GM23338 (cell line): ENCODE measurements around the gene PLD6. TPM values are rescaled to one million over a fixed set of nuclear protein-coding genes. Genes with fewer than 3 reads are reported as not detected.

Experiments used
- CREB1 ChIP-seq: fragments of 250-450 bp; sonication (Bioruptor Pico); IDR thresholded peaks from 2 replicates; pipeline ENCODE4 v1.5.0; 2020; ENCODE audit warnings: low read depth, mild to moderate bottlenecking, moderate library complexity
- JUNB ChIP-seq: IDR thresholded peaks from one replicate; pipeline ENCODE4 v1.6.1; 2016; ENCODE audit warnings: antibody characterized with exemption; ENCODE audit not compliant: unreplicated experiment
- NANOG ChIP-seq: IDR thresholded peaks from 2 replicates; pipeline ENCODE4 v1.6.1; 2016; ENCODE audit warnings: antibody characterized with exemption, borderline replicate concordance
- POLR2AphosphoS5 ChIP-seq: IDR thresholded peaks from 2 replicates; pipeline ENCODE4 v1.6.1; 2016; ENCODE audit warnings: antibody characterized with exemption, low read depth
- ZNF331 ChIP-seq: fragments of 250-450 bp; sonication (Bioruptor Pico); IDR thresholded peaks from 2 replicates; pipeline ENCODE4 v1.5.0; 2020; ENCODE audit warnings: low read depth, mild to moderate bottlenecking, moderate library complexity
- polyA plus RNA-seq: library from polyadenylated mRNA; unstranded; fragments of >200 nt; fragmentation: Nextera tagmentation; extraction: Ambion mirVana; gene quantifications from 2 replicates; pipeline ENCODE4 v1.2.1, GENCODE V29; 2016
- total RNA-seq: library from RNA; depleted of rRNA; stranded (reverse); fragments of >200 nt; shearing (Covaris generic); gene quantifications from 2 replicates; pipeline ENCODE4 v1.2.3, GENCODE V29; 2014
- TF ChIP-seq, protein P1 (sequence below): fragments of 250-450 bp; sonication (Bioruptor Pico); IDR thresholded peaks from 2 replicates; pipeline ENCODE4 v1.5.0; 2020; ENCODE audit warnings: mild to moderate bottlenecking, moderate library complexity
- TF ChIP-seq, protein P2 (sequence below): IDR thresholded peaks from 2 replicates; pipeline ENCODE4 v1.6.1; 2016; ENCODE audit warnings: antibody characterized with exemption
- TF ChIP-seq, protein P3 (sequence below): IDR thresholded peaks from one replicate; pipeline ENCODE4 v1.6.1; 2018; ENCODE audit warnings: antibody characterized with exemption; ENCODE audit not compliant: unreplicated experiment

PLD6 gene
- total and polyA plus RNA-seq, 2 experiments from 2014 or later: not detected

DNA sequence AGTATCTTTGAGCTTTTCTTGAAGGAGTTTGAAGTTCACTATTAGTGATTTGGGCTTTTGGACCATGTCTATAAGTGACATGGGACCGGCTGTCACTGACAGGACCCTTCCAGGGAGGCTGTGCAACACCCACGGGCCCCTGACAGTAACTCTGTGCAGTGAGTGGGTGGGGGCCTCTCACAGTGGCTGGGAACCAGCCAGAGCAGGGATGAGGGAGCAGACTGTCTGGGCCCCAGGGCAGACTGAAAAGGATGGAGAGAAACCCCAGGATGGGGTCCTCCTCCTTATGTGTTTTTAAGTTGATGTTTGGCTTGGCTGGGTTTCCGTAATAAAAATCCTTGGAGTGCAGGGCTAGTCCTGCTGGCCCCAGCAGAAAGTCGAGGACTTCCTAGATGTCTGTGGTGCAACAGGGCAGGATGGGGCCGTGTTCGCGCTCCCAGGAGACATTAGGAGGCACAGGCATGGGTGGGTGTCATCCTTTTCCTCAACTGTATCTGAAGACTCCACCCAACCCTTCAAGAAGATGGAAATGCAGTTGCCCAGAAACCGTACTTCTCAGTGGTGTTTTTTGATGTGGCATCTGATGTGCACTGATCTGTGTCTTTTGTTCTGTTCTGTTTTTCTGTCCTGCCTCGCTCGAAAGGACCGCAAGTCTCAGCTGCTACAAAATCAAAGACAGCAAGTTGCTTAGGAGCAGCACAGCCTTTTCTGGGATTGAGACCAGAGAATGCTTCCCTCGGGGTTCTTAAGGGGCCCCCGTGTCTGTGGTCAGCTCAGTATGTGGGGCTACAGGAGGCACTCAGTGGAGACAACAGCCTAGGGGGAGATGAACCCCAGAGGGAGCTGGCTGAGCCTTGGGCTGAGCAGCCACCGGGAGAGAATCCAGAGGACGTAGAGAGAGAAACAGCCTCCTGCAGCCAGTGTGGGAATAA is 24.2 kb downstream of the PLD6 start (continued):
- TF ChIP-seq, protein P1, sequence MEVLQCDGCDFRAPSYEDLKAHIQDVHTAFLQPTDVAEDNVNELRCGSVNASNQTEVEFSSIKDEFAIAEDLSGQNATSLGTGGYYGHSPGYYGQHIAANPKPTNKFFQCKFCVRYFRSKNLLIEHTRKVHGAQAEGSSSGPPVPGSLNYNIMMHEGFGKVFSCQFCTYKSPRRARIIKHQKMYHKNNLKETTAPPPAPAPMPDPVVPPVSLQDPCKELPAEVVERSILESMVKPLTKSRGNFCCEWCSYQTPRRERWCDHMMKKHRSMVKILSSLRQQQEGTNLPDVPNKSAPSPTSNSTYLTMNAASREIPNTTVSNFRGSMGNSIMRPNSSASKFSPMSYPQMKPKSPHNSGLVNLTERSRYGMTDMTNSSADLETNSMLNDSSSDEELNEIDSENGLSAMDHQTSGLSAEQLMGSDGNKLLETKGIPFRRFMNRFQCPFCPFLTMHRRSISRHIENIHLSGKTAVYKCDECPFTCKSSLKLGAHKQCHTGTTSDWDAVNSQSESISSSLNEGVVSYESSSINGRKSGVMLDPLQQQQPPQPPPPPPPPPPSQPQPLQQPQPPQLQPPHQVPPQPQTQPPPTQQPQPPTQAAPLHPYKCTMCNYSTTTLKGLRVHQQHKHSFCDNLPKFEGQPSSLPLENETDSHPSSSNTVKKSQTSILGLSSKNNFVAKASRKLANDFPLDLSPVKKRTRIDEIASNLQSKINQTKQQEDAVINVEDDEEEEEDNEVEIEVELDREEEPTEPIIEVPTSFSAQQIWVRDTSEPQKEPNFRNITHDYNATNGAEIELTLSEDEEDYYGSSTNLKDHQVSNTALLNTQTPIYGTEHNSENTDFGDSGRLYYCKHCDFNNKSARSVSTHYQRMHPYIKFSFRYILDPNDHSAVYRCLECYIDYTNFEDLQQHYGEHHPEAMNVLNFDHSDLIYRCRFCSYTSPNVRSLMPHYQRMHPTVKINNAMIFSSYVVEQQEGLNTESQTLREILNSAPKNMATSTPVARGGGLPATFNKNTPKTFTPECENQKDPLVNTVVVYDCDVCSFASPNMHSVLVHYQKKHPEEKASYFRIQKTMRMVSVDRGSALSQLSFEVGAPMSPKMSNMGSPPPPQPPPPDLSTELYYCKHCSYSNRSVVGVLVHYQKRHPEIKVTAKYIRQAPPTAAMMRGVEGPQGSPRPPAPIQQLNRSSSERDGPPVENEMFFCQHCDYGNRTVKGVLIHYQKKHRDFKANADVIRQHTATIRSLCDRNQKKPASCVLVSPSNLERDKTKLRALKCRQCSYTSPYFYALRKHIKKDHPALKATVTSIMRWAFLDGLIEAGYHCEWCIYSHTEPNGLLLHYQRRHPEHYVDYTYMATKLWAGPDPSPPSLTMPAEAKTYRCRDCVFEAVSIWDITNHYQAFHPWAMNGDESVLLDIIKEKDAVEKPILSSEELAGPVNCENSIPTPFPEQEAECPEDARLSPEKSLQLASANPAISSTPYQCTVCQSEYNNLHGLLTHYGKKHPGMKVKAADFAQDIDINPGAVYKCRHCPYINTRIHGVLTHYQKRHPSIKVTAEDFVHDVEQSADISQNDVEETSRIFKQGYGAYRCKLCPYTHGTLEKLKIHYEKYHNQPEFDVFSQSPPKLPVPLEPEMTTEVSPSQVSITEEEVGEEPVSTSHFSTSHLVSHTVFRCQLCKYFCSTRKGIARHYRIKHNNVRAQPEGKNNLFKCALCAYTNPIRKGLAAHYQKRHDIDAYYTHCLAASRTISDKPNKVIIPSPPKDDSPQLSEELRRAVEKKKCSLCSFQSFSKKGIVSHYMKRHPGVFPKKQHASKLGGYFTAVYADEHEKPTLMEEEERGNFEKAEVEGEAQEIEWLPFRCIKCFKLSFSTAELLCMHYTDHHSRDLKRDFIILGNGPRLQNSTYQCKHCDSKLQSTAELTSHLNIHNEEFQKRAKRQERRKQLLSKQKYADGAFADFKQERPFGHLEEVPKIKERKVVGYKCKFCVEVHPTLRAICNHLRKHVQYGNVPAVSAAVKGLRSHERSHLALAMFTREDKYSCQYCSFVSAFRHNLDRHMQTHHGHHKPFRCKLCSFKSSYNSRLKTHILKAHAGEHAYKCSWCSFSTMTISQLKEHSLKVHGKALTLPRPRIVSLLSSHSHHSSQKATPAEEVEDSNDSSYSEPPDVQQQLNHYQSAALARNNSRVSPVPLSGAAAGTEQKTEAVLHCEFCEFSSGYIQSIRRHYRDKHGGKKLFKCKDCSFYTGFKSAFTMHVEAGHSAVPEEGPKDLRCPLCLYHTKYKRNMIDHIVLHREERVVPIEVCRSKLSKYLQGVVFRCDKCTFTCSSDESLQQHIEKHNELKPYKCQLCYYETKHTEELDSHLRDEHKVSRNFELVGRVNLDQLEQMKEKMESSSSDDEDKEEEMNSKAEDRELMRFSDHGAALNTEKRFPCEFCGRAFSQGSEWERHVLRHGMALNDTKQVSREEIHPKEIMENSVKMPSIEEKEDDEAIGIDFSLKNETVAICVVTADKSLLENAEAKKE (CRISPR knock-in tag): no peak
- TF ChIP-seq CREB1 (CRISPR knock-in tag): no peak
- TF ChIP-seq, protein P2, sequence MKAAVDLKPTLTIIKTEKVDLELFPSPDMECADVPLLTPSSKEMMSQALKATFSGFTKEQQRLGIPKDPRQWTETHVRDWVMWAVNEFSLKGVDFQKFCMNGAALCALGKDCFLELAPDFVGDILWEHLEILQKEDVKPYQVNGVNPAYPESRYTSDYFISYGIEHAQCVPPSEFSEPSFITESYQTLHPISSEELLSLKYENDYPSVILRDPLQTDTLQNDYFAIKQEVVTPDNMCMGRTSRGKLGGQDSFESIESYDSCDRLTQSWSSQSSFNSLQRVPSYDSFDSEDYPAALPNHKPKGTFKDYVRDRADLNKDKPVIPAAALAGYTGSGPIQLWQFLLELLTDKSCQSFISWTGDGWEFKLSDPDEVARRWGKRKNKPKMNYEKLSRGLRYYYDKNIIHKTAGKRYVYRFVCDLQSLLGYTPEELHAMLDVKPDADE: no peak
- TF ChIP-seq, protein P3, sequence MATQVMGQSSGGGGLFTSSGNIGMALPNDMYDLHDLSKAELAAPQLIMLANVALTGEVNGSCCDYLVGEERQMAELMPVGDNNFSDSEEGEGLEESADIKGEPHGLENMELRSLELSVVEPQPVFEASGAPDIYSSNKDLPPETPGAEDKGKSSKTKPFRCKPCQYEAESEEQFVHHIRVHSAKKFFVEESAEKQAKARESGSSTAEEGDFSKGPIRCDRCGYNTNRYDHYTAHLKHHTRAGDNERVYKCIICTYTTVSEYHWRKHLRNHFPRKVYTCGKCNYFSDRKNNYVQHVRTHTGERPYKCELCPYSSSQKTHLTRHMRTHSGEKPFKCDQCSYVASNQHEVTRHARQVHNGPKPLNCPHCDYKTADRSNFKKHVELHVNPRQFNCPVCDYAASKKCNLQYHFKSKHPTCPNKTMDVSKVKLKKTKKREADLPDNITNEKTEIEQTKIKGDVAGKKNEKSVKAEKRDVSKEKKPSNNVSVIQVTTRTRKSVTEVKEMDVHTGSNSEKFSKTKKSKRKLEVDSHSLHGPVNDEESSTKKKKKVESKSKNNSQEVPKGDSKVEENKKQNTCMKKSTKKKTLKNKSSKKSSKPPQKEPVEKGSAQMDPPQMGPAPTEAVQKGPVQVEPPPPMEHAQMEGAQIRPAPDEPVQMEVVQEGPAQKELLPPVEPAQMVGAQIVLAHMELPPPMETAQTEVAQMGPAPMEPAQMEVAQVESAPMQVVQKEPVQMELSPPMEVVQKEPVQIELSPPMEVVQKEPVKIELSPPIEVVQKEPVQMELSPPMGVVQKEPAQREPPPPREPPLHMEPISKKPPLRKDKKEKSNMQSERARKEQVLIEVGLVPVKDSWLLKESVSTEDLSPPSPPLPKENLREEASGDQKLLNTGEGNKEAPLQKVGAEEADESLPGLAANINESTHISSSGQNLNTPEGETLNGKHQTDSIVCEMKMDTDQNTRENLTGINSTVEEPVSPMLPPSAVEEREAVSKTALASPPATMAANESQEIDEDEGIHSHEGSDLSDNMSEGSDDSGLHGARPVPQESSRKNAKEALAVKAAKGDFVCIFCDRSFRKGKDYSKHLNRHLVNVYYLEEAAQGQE: no peak
- TF ChIP-seq NANOG: no peak
- no peak for TF ChIP-seq POLR2AphosphoS5
- no peak for TF ChIP-seq ZNF331
- TF ChIP-seq JUNB: no peak
